ENCODE measurements around the gene ARNT2. TPM values are rescaled to one million over a fixed set of nuclear protein-coding genes. Genes with fewer than 3 reads are reported as not detected.

ARNT2 gene
- total RNA-seq, 1 donor from 2014 or later = 35.7 TPM

DNA sequence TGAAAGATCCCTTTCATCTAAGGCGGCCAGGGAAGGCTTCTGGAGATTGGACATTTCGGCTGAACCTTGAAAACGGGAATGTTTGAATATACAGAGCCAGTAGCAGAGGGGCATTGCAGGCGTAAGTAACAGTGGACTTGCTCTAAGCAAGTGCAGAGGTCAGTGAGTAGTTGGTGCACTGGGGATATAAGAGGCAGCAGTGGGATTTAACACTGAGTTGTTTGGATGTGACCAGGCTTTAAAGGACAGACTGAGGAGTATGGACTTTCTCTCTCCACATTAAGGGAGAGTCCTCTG, 1.3 kb downstream of the ARNT2 start:
- TF ChIP-seq, protein P1, sequence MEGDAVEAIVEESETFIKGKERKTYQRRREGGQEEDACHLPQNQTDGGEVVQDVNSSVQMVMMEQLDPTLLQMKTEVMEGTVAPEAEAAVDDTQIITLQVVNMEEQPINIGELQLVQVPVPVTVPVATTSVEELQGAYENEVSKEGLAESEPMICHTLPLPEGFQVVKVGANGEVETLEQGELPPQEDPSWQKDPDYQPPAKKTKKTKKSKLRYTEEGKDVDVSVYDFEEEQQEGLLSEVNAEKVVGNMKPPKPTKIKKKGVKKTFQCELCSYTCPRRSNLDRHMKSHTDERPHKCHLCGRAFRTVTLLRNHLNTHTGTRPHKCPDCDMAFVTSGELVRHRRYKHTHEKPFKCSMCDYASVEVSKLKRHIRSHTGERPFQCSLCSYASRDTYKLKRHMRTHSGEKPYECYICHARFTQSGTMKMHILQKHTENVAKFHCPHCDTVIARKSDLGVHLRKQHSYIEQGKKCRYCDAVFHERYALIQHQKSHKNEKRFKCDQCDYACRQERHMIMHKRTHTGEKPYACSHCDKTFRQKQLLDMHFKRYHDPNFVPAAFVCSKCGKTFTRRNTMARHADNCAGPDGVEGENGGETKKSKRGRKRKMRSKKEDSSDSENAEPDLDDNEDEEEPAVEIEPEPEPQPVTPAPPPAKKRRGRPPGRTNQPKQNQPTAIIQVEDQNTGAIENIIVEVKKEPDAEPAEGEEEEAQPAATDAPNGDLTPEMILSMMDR (IDR thresholded peaks at IDR 0.05; ENCODE audit: partially characterized antibody, unreplicated experiment) = no peak
- no peak for DNase-seq
- peaks cover 2% of the 10 kb centered on the region for H3K9me3 Mint-ChIP-seq (ENCODE audit: unreplicated experiment)
- no peaks in the 10 kb centered on the region for H3K27me3 Mint-ChIP-seq (ENCODE audit: unreplicated experiment)
- no peaks in the 10 kb centered on the region for H3K36me3 Mint-ChIP-seq (ENCODE audit: unreplicated experiment)
- peak overlapping the region; percentile 90 for H3K27ac Mint-ChIP-seq (ENCODE audit: unreplicated experiment)
- H3K4me1 Mint-ChIP-seq (ENCODE audit: low read depth, unreplicated experiment) = peaks cover 33% of the 10 kb centered on the region
- peak overlapping the region; percentile 89 for H3K4me3 Mint-ChIP-seq (ENCODE audit: unreplicated experiment)

DNA sequence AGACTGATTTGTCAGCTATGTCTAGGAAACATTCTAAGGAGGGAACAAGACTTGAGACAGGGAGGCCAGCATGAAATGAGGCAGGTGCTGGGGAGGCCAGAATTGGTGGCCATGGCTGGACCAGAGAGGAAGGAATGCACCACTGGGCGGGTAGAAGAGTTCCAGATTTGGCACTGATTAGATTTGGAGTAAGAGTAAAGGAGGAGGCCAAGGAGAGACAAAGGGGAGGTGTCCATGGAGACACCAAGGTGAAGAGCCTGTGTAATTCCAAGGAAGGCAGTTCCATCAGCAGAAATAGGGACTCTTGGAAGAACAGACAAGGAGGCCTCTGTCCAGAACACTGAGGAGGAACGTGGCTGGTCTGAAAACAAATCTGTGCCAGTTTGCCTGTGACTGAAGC, 1.8 kb downstream of the ARNT2 start:
- no peak overlapping the region for H3K27ac Mint-ChIP-seq (ENCODE audit: unreplicated experiment)
- TF ChIP-seq, protein P1 (IDR thresholded peaks at IDR 0.05; ENCODE audit: partially characterized antibody, unreplicated experiment) = no peak
- H3K4me1 Mint-ChIP-seq (ENCODE audit: low read depth, unreplicated experiment) = peaks cover 33% of the 10 kb centered on the region
- peaks cover 3% of the 10 kb centered on the region for H3K9me3 Mint-ChIP-seq (ENCODE audit: unreplicated experiment)
- peak overlapping the region; percentile 89 for H3K4me3 Mint-ChIP-seq (ENCODE audit: unreplicated experiment)
- no peaks in the 10 kb centered on the region for H3K27me3 Mint-ChIP-seq (ENCODE audit: unreplicated experiment)
- H3K36me3 Mint-ChIP-seq (ENCODE audit: unreplicated experiment) = no peaks in the 10 kb centered on the region
- no peak for DNase-seq

DNA sequence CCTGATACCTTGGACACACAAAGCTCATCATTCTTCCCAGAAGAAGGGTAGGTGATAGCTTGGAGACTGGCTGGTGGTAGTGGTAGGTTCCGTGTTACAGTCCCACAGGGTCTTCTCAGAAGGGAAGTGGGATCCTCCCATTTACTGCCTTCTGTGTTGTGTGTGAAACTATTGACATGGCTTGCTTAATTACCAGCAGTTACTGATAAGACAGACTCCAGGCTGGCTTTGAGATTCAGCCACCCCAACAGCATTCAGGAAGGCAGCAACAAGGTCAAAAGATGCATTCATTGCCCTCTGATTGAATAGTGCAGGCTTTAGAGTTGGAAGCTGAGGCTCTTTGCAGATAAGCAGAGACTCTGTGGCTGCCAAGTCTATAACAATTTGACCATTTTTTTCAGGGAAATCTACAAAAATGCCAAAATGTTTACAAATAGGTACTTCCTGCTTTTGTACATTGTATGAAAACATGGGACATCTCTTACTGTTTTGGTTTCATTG, 7.7 kb downstream of the ARNT2 start:
- TF ChIP-seq, protein P1 (IDR thresholded peaks at IDR 0.05; ENCODE audit: partially characterized antibody, unreplicated experiment) = no peak
- Mint-ChIP-seq H3K36me3 (ENCODE audit: unreplicated experiment) (no peaks in the 10 kb centered on the region), H3K27me3 (ENCODE audit: unreplicated experiment) (no peaks in the 10 kb centered on the region), H3K4me3 (ENCODE audit: unreplicated experiment) (no peak overlapping the region), H3K4me1 (ENCODE audit: low read depth, unreplicated experiment) (peaks cover 9% of the 10 kb centered on the region), H3K9me3 (ENCODE audit: unreplicated experiment) (peaks cover 1% of the 10 kb centered on the region), H3K27ac (ENCODE audit: unreplicated experiment) (no peak overlapping the region)
- DNase-seq = no peak

DNA sequence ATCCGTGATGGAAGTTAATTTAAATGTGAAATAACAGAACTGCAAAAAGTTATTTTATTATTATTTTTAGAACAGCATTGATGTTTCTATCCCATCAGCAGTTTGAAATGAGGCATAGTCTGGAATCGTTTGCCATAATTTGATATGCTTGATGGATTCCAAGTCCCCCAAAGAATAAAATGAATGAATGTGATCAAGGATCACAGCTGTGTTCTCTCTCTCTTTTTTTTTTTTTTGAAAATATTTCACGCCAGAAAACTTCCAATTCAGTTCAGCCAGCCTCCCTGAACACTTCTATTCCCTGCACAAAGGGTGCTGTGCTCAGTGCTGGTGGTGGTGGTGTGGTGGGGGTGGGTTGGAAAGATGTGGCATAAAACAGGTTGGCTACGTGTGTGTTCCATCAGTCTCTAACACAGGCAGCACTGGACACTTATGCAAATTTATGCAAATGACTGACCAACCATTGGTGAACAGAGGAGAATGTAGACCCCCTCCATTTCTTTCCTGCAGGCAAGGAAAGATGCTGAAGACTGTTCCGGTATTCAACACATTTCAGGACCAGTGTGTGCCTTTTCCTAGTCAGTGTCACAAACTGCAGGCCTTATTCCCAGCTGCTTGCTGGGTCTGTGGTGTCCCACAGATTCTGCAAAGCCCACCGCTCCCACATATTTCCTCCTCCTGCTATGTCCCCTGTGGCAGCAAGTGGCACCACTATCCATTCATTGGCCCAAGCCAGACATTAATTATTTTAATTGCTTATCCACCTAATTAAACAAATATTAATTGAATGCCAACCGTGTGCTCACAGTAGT, 10.6 kb downstream of the ARNT2 start:
- Mint-ChIP-seq H3K4me1 (ENCODE audit: low read depth, unreplicated experiment) (peaks cover 3% of the 10 kb centered on the region), H3K27ac (ENCODE audit: unreplicated experiment) (no peak overlapping the region), H3K4me3 (ENCODE audit: unreplicated experiment) (no peak overlapping the region), H3K9me3 (ENCODE audit: unreplicated experiment) (peaks cover 5% of the 10 kb centered on the region), H3K36me3 (ENCODE audit: unreplicated experiment) (no peaks in the 10 kb centered on the region), H3K27me3 (ENCODE audit: unreplicated experiment) (peaks cover 2% of the 10 kb centered on the region)
- TF ChIP-seq, protein P1 (IDR thresholded peaks at IDR 0.05; ENCODE audit: partially characterized antibody, unreplicated experiment) = no peak
- DNase-seq = no peak

DNA sequence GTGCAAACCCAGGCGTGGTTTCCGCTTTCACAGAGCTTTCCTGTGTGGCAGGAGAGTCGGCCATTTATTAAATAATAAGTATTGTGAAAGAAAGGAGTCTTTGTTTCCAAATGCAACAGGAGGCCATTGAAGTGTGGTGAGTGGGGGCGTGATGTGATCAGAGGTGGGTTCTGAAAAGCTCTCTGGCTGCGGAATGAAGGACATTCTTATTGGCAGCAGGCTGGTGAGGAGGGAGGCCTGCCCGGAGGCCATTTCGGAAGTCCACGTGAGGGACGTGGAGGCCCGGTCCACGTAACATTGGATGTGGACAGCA, 11.1 kb downstream of the ARNT2 start:
- H3K9me3 Mint-ChIP-seq (ENCODE audit: unreplicated experiment) = peaks cover 5% of the 10 kb centered on the region
- no peak overlapping the region for H3K27ac Mint-ChIP-seq (ENCODE audit: unreplicated experiment)
- no peak for DNase-seq
- no peaks in the 10 kb centered on the region for H3K36me3 Mint-ChIP-seq (ENCODE audit: unreplicated experiment)
- peaks cover 3% of the 10 kb centered on the region for H3K4me1 Mint-ChIP-seq (ENCODE audit: low read depth, unreplicated experiment)
- H3K4me3 Mint-ChIP-seq (ENCODE audit: unreplicated experiment) = no peak overlapping the region
- TF ChIP-seq, protein P1 (IDR thresholded peaks at IDR 0.05; ENCODE audit: partially characterized antibody, unreplicated experiment) = no peak
- H3K27me3 Mint-ChIP-seq (ENCODE audit: unreplicated experiment) = peaks cover 2% of the 10 kb centered on the region
